ENCODE measurements around the gene HDDC2.

Gene HDDC2

GRCh38 chr6:125301435-125302391 is at the start of gene HDDC2:
Gene HDDC2, minus strand, starts transcription at chr6:125301967. Its CDS starts 35 bp downstream, at chr6:125301932.
- DNase-seq (ENCODE audit: low spot score) (peak; percentile 76), FAIRE-seq (no peak)

GRCh38 chr6:125346926-125347563 is 45.3 kb upstream of the HDDC2 start:
- DNase-seq (ENCODE audit: low spot score) (no peak), FAIRE-seq (no peak)

GRCh38 chr6:125346201-125346925 is 44.6 kb upstream of the HDDC2 start:
- no peak for DNase-seq (ENCODE audit: low spot score)
- no peak for FAIRE-seq

- DNase-seq (ENCODE audit: low spot score) (no peak), FAIRE-seq (no peak)
Observed at GRCh38 chr6:125341460-125341859, 39.7 kb upstream of the HDDC2 start.

GRCh38 chr6:125340991-125341390 is 39.2 kb upstream of the HDDC2 start:
- DNase-seq (ENCODE audit: low spot score), result no peak
- no peak for FAIRE-seq

- FAIRE-seq, result no peak
- DNase-seq (ENCODE audit: low spot score), result no peak
Observed at GRCh38 chr6:125340175-125340835, 38.5 kb upstream of the HDDC2 start.

- no peak for DNase-seq (ENCODE audit: low spot score)
Observed at GRCh38 chr6:125339653-125340052, 37.9 kb upstream of the HDDC2 start.

GRCh38 chr6:125338381-125338780 is 36.6 kb upstream of the HDDC2 start:
- DNase-seq (ENCODE audit: low spot score), result no peak
- no peak for FAIRE-seq

More at GRCh38 chr6:125339653-125340052, 37.9 kb upstream of the HDDC2 start:
- no peak for FAIRE-seq

- DNase-seq (ENCODE audit: low spot score) (no peak), FAIRE-seq (no peak)
Observed at GRCh38 chr6:125337706-125338105, 35.9 kb upstream of the HDDC2 start.

GRCh38 chr6:125332664-125333063 is 30.9 kb upstream of the HDDC2 start:
- FAIRE-seq, result no peak
- DNase-seq (ENCODE audit: low spot score), result no peak

GRCh38 chr6:125325586-125325985 is 23.8 kb upstream of the HDDC2 start:
- FAIRE-seq, result no peak
- no peak for DNase-seq (ENCODE audit: low spot score)

- FAIRE-seq (no peak), DNase-seq (ENCODE audit: low spot score) (no peak)
Observed at GRCh38 chr6:125323376-125323775, 21.6 kb upstream of the HDDC2 start.

GRCh38 chr6:125316621-125317020 is 14.9 kb upstream of the HDDC2 start:
- DNase-seq (ENCODE audit: low spot score), result peak; percentile 33
- FAIRE-seq, result no peak

- DNase-seq (ENCODE audit: low spot score) (no peak), FAIRE-seq (no peak)
Observed at GRCh38 chr6:125315548-125315947, 13.8 kb upstream of the HDDC2 start.

GRCh38 chr6:125314009-125314581 is 12.3 kb upstream of the HDDC2 start:
- FAIRE-seq, result no peak

GRCh38 chr6:125312950-125313349 is 11.2 kb upstream of the HDDC2 start:
- DNase-seq (ENCODE audit: low spot score) (no peak), FAIRE-seq (no peak)

More at GRCh38 chr6:125314009-125314581, 12.3 kb upstream of the HDDC2 start:
- peak; percentile 54 for DNase-seq (ENCODE audit: low spot score)

GRCh38 chr6:125312478-125312877 is 10.7 kb upstream of the HDDC2 start:
- FAIRE-seq (no peak), DNase-seq (ENCODE audit: low spot score) (no peak)

GRCh38 chr6:125310994-125311649 is 9.4 kb upstream of the HDDC2 start:
- FAIRE-seq (no peak), DNase-seq (ENCODE audit: low spot score) (peak; percentile 57)

GRCh38 chr6:125307964-125308615 is 6.3 kb upstream of the HDDC2 start:
- no peak for FAIRE-seq

More at GRCh38 chr6:125307964-125308615, 6.3 kb upstream of the HDDC2 start:
- DNase-seq (ENCODE audit: low spot score), result no peak
